ENCODE data around the gene STAB2. TPM values are rescaled to one million over a fixed set of nuclear protein-coding genes. Genes with fewer than 3 reads are reported as not detected.
A peak's percentile ranks its signal among the peaks of the same experiment; 100 is the strongest.

Gene STAB2
- total and polyA plus RNA-seq, 4 donors: 0.21 to 0.45 TPM; not detected in 2

GRCh38 chr12:103785243-103786031 is 198.4 kb downstream of the STAB2 start:
- no peak overlapping the region for H3K4me3 ChIP-seq (ENCODE audit: low read length in 2 of 2)
- peaks cover 9 to 11% of the 10 kb centered on the region in 2 donors for H3K36me3 ChIP-seq (ENCODE audit: control insufficient read depth in 1 of 2, insufficient read depth in 2 of 2, low read length in 1 of 2)
- no peaks in the 10 kb centered on the region for H3K4me1 ChIP-seq (ENCODE audit: control insufficient read depth in 1 of 2, insufficient read depth in 2 of 2, low read length in 2 of 2)
- H3K27ac ChIP-seq (ENCODE audit: low read depth in 1 of 2, low read length in 2 of 2): no peak overlapping the region
- whole genome bisulfite sequencing, 2 donors: 66 to 73% methylated on average over 4 of the region's 4 CpGs
- DNase-seq (no peak), ATAC-seq (ENCODE audit: low FRiP score) (no peak)
- H3K27me3 ChIP-seq (ENCODE audit: control insufficient read depth in 1 of 2, insufficient read depth in 2 of 2, low read length in 1 of 2): no peaks in the 10 kb centered on the region
- no peaks in the 10 kb centered on the region for H3K9me3 ChIP-seq (ENCODE audit: control insufficient read depth, low read length)
- intact Hi-C loops (cut with DNase I): no loop called here

- no peak overlapping the region for H3K27ac ChIP-seq (ENCODE audit: low read depth in 1 of 2, low read length in 2 of 2)
- no peak for ATAC-seq (ENCODE audit: low FRiP score)
- no peaks in the 10 kb centered on the region for H3K9me3 ChIP-seq (ENCODE audit: control insufficient read depth, low read length)
- H3K4me1 ChIP-seq (ENCODE audit: control insufficient read depth in 1 of 2, insufficient read depth in 2 of 2, low read length in 2 of 2): no peaks in the 10 kb centered on the region
- peaks cover 9 to 11% of the 10 kb centered on the region in 2 donors for H3K36me3 ChIP-seq (ENCODE audit: control insufficient read depth in 1 of 2, insufficient read depth in 2 of 2, low read length in 1 of 2)
- no peak for DNase-seq
- H3K27me3 ChIP-seq (ENCODE audit: control insufficient read depth in 1 of 2, insufficient read depth in 2 of 2, low read length in 1 of 2): no peaks in the 10 kb centered on the region
- H3K4me3 ChIP-seq (ENCODE audit: low read length in 2 of 2): no peak overlapping the region
- intact Hi-C loops (cut with DNase I): no loop called here
These were observed 199.1 kb downstream of the STAB2 start for GRCh38 chr12:103786201-103786600.

- WGBS, 2 donors: 77 to 85% methylated on average over 10 of the region's 10 CpGs
- intact Hi-C loops (cut with DNase I): no loop called here
- H3K27me3 ChIP-seq (ENCODE audit: control insufficient read depth in 1 of 2, insufficient read depth in 2 of 2, low read length in 1 of 2): no peaks in the 10 kb centered on the region
- H3K4me3 ChIP-seq (ENCODE audit: low read length in 2 of 2): no peak overlapping the region
- no peak for ATAC-seq (ENCODE audit: low FRiP score)
- H3K36me3 ChIP-seq (ENCODE audit: control insufficient read depth in 1 of 2, insufficient read depth in 2 of 2, low read length in 1 of 2): peaks cover 11 to 19% of the 10 kb centered on the region in 2 donors
- no peaks in the 10 kb centered on the region for H3K4me1 ChIP-seq (ENCODE audit: control insufficient read depth in 1 of 2, insufficient read depth in 2 of 2, low read length in 2 of 2)
- H3K27ac ChIP-seq (ENCODE audit: low read depth in 1 of 2, low read length in 2 of 2): no peak overlapping the region
- DNase-seq: no peak
- no peaks in the 10 kb centered on the region for H3K9me3 ChIP-seq (ENCODE audit: control insufficient read depth, low read length)
These were observed 204.4 kb downstream of the STAB2 start for GRCh38 chr12:103791350-103791920.

GRCh38 chr12:103793046-103793445 is 206.0 kb downstream of the STAB2 start:
- Histone ChIP-seq H3K4me3 (ENCODE audit: low read length in 2 of 2) (no peak overlapping the region), H3K36me3 (ENCODE audit: control insufficient read depth in 1 of 2, insufficient read depth in 2 of 2, low read length in 1 of 2) (peaks cover 14 to 19% of the 10 kb centered on the region in 2 donors), H3K9me3 (ENCODE audit: control insufficient read depth, low read length) (no peaks in the 10 kb centered on the region), H3K27ac (ENCODE audit: low read depth in 1 of 2, low read length in 2 of 2) (no peak overlapping the region), H3K27me3 (ENCODE audit: control insufficient read depth in 1 of 2, insufficient read depth in 2 of 2, low read length in 1 of 2) (no peaks in the 10 kb centered on the region), H3K4me1 (ENCODE audit: control insufficient read depth in 1 of 2, insufficient read depth in 2 of 2, low read length in 2 of 2) (no peaks in the 10 kb centered on the region)
- ATAC-seq (ENCODE audit: low FRiP score): no peak
- intact Hi-C loops (cut with DNase I): no loop called here
- 55 to 84% methylated on average over 3 of the region's 3 CpGs for WGBS, 2 donors
- DNase-seq: no peak

- intact Hi-C loops (cut with DNase I): no loop called here
- ATAC-seq (ENCODE audit: low FRiP score) (no peak), DNase-seq (no peak)
- H3K27ac ChIP-seq (ENCODE audit: low read depth in 1 of 2, low read length in 2 of 2): no peak overlapping the region
- 63 to 65% methylated on average over 9 of the region's 9 CpGs for WGBS, 2 donors
- H3K27me3 ChIP-seq (ENCODE audit: control insufficient read depth in 1 of 2, insufficient read depth in 2 of 2, low read length in 1 of 2): no peaks in the 10 kb centered on the region
- no peaks in the 10 kb centered on the region for H3K4me1 ChIP-seq (ENCODE audit: control insufficient read depth in 1 of 2, insufficient read depth in 2 of 2, low read length in 2 of 2)
- H3K4me3 ChIP-seq (ENCODE audit: low read length in 2 of 2): no peak overlapping the region
- H3K36me3 ChIP-seq (ENCODE audit: control insufficient read depth in 1 of 2, insufficient read depth in 2 of 2, low read length in 1 of 2): peaks cover 14 to 19% of the 10 kb centered on the region in 2 donors
- H3K9me3 ChIP-seq (ENCODE audit: control insufficient read depth, low read length): no peaks in the 10 kb centered on the region
These were observed 206.5 kb downstream of the STAB2 start for GRCh38 chr12:103793512-103794045.

GRCh38 chr12:103794309-103795213 is 207.5 kb downstream of the STAB2 start:
- Histone ChIP-seq H3K9me3 (ENCODE audit: control insufficient read depth, low read length) (no peaks in the 10 kb centered on the region), H3K4me1 (ENCODE audit: control insufficient read depth in 1 of 2, insufficient read depth in 2 of 2, low read length in 2 of 2) (no peaks in the 10 kb centered on the region), H3K27me3 (ENCODE audit: control insufficient read depth in 1 of 2, insufficient read depth in 2 of 2, low read length in 1 of 2) (no peaks in the 10 kb centered on the region), H3K36me3 (ENCODE audit: control insufficient read depth in 1 of 2, insufficient read depth in 2 of 2, low read length in 1 of 2) (peaks cover 14 to 19% of the 10 kb centered on the region in 2 donors), H3K4me3 (ENCODE audit: low read length in 2 of 2) (no peak overlapping the region), H3K27ac (ENCODE audit: low read depth in 1 of 2, low read length in 2 of 2) (peak overlapping the region in 1 of 2 donors; percentile 4)
- intact Hi-C loops (cut with DNase I): no loop called here
- WGBS, 2 donors: 58 to 62% methylated on average over 4 of the region's 4 CpGs
- DNase-seq: no peak
- no peak for ATAC-seq (ENCODE audit: low FRiP score)

- peaks cover 0 to 2% of the 10 kb centered on the region in 2 donors for H3K4me1 ChIP-seq (ENCODE audit: control insufficient read depth in 1 of 2, insufficient read depth in 2 of 2, low read length in 2 of 2)
- no peak overlapping the region for H3K4me3 ChIP-seq (ENCODE audit: low read length in 2 of 2)
- no peak for DNase-seq
- peaks cover 5 to 7% of the 10 kb centered on the region in 2 donors for H3K36me3 ChIP-seq (ENCODE audit: control insufficient read depth in 1 of 2, insufficient read depth in 2 of 2, low read length in 1 of 2)
- H3K9me3 ChIP-seq (ENCODE audit: control insufficient read depth, low read length): no peaks in the 10 kb centered on the region
- ATAC-seq (ENCODE audit: low FRiP score): no peak
- no peak overlapping the region for H3K27ac ChIP-seq (ENCODE audit: low read depth in 1 of 2, low read length in 2 of 2)
- H3K27me3 ChIP-seq (ENCODE audit: control insufficient read depth in 1 of 2, insufficient read depth in 2 of 2, low read length in 1 of 2): no peaks in the 10 kb centered on the region
- intact Hi-C loops (cut with DNase I): no loop called here
- WGBS, 2 donors: 94 to 96% methylated on average over 4 of the region's 4 CpGs
These were observed 211.5 kb downstream of the STAB2 start for GRCh38 chr12:103798586-103798985.

- Histone ChIP-seq H3K36me3 (ENCODE audit: control insufficient read depth in 1 of 2, insufficient read depth in 2 of 2, low read length in 1 of 2) (peaks cover 3% of the 10 kb centered on the region in 2 donors), H3K27ac (ENCODE audit: low read depth in 1 of 2, low read length in 2 of 2) (peak overlapping the region in 1 of 2 donors; percentile 72), H3K9me3 (ENCODE audit: control insufficient read depth, low read length) (no peaks in the 10 kb centered on the region), H3K4me3 (ENCODE audit: low read length in 2 of 2) (no peak overlapping the region), H3K4me1 (ENCODE audit: control insufficient read depth in 1 of 2, insufficient read depth in 2 of 2, low read length in 2 of 2) (peaks cover 0 to 2% of the 10 kb centered on the region in 2 donors), H3K27me3 (ENCODE audit: control insufficient read depth in 1 of 2, insufficient read depth in 2 of 2, low read length in 1 of 2) (no peaks in the 10 kb centered on the region)
- ATAC-seq (ENCODE audit: low FRiP score) (no peak), DNase-seq (no peak)
- 95 to 99% methylated on average over 4 of the region's 4 CpGs for WGBS, 2 donors
- intact Hi-C loops (cut with DNase I): no loop called here
These were observed 212.4 kb downstream of the STAB2 start for GRCh38 chr12:103799504-103799856.
